PC-9 (cell line): ENCODE results near the gene FOXN3.

ENCODE experiments used
- EZH2 ChIP-seq: fragments of 200-600 bp; sonication (generic); IDR thresholded peaks from 2 replicates; pipeline ENCODE4 v1.8.0; 2017; ENCODE audit warnings: antibody characterized with exemption, low read depth
- TF ChIP-seq, protein P1 (sequence below): fragments of 200-600 bp; sonication (generic); conservative IDR thresholded peaks from 2 replicates; pipeline ENCODE4 v1.6.1; 2017; ENCODE audit warnings: mixed run types, antibody characterized with exemption, mild to moderate bottlenecking, moderate library complexity

DNA sequence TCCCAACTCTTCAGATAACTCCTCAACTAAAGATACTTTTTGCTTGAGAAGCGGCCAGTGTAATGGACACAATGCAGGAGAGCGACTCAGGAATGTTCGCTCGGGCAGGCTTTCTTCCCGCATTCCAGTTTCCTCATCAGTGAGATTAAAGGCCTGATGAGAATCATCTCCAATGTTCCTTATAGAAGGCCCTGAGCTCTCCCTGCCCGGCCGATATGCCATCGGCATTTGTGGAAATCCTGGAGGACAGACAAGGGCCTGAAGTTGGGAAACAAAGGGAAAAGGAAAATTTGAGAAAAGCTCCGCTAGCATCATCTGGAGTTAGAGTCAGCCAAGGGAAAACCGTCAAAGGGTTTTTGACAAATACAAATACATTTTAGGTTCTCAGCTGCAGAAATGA, 38.0 kb upstream of the FOXN3 start:
- TF ChIP-seq, protein P1, sequence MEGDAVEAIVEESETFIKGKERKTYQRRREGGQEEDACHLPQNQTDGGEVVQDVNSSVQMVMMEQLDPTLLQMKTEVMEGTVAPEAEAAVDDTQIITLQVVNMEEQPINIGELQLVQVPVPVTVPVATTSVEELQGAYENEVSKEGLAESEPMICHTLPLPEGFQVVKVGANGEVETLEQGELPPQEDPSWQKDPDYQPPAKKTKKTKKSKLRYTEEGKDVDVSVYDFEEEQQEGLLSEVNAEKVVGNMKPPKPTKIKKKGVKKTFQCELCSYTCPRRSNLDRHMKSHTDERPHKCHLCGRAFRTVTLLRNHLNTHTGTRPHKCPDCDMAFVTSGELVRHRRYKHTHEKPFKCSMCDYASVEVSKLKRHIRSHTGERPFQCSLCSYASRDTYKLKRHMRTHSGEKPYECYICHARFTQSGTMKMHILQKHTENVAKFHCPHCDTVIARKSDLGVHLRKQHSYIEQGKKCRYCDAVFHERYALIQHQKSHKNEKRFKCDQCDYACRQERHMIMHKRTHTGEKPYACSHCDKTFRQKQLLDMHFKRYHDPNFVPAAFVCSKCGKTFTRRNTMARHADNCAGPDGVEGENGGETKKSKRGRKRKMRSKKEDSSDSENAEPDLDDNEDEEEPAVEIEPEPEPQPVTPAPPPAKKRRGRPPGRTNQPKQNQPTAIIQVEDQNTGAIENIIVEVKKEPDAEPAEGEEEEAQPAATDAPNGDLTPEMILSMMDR = no peak
- no peak for TF ChIP-seq EZH2
